ENCODE measurements around the gene ITPKB.
"Not testable (repeated sequence)": the region's sequence is repeated elsewhere in the genome, so short reads cannot be mapped to it uniquely, and the experiment has no call there.

The ITPKB gene

GRCh38 chr1:226651041-226651731, 87.9 kb downstream of the ITPKB start:
- no peak for DNase-seq (ENCODE audit: low spot score)

- no peak for DNase-seq (ENCODE audit: low spot score)
Measured at GRCh38 chr1:226650236-226650841, 88.7 kb downstream of the ITPKB start.

GRCh38 chr1:226649780-226650179, 89.3 kb downstream of the ITPKB start:
- DNase-seq (ENCODE audit: low spot score): no peak

- DNase-seq (ENCODE audit: low spot score): no peak
Measured at GRCh38 chr1:226649244-226649643, 89.8 kb downstream of the ITPKB start.

- no peak for DNase-seq (ENCODE audit: low spot score)
Measured at GRCh38 chr1:226648421-226648820, 90.7 kb downstream of the ITPKB start.

GRCh38 chr1:226647719-226648118, 91.4 kb downstream of the ITPKB start:
- no peak for DNase-seq (ENCODE audit: low spot score)

- no peak for DNase-seq (ENCODE audit: low spot score)
Measured at GRCh38 chr1:226646870-226647449, 92.1 kb downstream of the ITPKB start.

- no peak for DNase-seq (ENCODE audit: low spot score)
Measured at GRCh38 chr1:226646026-226646869, 92.8 kb downstream of the ITPKB start.

GRCh38 chr1:226645279-226645976, 93.7 kb downstream of the ITPKB start:
- DNase-seq (ENCODE audit: low spot score): no peak

GRCh38 chr1:226644541-226645176, 94.4 kb downstream of the ITPKB start:
- no peak for DNase-seq (ENCODE audit: low spot score)

GRCh38 chr1:226643611-226644540, 95.2 kb downstream of the ITPKB start:
- no peak for DNase-seq (ENCODE audit: low spot score)

GRCh38 chr1:226643177-226643576, 95.9 kb downstream of the ITPKB start:
- no peak for DNase-seq (ENCODE audit: low spot score)

- no peak for DNase-seq (ENCODE audit: low spot score)
Measured at GRCh38 chr1:226642421-226642820, 96.7 kb downstream of the ITPKB start.

- no peak for DNase-seq (ENCODE audit: low spot score)
Measured at GRCh38 chr1:226641671-226642231, 97.3 kb downstream of the ITPKB start.

- DNase-seq (ENCODE audit: low spot score): no peak
Measured at GRCh38 chr1:226640321-226641136, 98.6 kb downstream of the ITPKB start.

GRCh38 chr1:226639631-226640061, 99.4 kb downstream of the ITPKB start:
- no peak for DNase-seq (ENCODE audit: low spot score)

- DNase-seq (ENCODE audit: low spot score): not testable (repeated sequence)
Measured at GRCh38 chr1:226639206-226639605, 99.9 kb downstream of the ITPKB start.

GRCh38 chr1:226638608-226639007, 100.5 kb downstream of the ITPKB start:
- no peak for DNase-seq (ENCODE audit: low spot score)

GRCh38 chr1:226638001-226638601, 101.0 kb downstream of the ITPKB start:
- DNase-seq (ENCODE audit: low spot score): no peak

Measured in kidney capillary endothelial cell (primary cell).